Loucy (cell line): ENCODE measurements around the gene NT5DC4.

ENCODE experiments used
- H2AFZ ChIP-seq: fragments of 200-600 bp; sonication (generic); 2 replicates; pipeline ENCODE4 v1.6.0; 2016; ENCODE audit warnings: antibody characterized with exemption, mild to moderate bottlenecking, low read length, moderate library complexity
- H3F3A ChIP-seq: fragments of 200-600 bp; 2 replicates; pipeline ENCODE4 v1.6.0; 2016; ENCODE audit warnings: antibody characterized with exemption, low read depth, mild to moderate bottlenecking
- H3K27me3 ChIP-seq: fragments of 200-600 bp; sonication (generic); 2 replicates; pipeline ENCODE4 v1.6.1; 2014; ENCODE audit warnings: low read length, mild to moderate bottlenecking; ENCODE audit not compliant: insufficient read depth, poor library complexity, severe bottlenecking
- H3K36me3 ChIP-seq: fragments of 200-600 bp; sonication (generic); 2 replicates; pipeline ENCODE4 v1.6.1; 2016; ENCODE audit warnings: low read length; ENCODE audit not compliant: insufficient read depth
- H3K4me1 ChIP-seq: fragments of 200-600 bp; sonication (generic); 2 replicates; pipeline ENCODE4 v1.5.1; 2014; ENCODE audit warnings: low read length, mild to moderate bottlenecking; ENCODE audit not compliant: insufficient read depth, poor library complexity, severe bottlenecking
- H3K4me2 ChIP-seq: fragments of 200-600 bp; sonication (generic); 2 replicates; pipeline ENCODE4 v1.6.0; 2014; ENCODE audit warnings: antibody characterized with exemption, low read length, low read depth, mild to moderate bottlenecking; ENCODE audit not compliant: poor library complexity, severe bottlenecking
- H3K4me3 ChIP-seq: fragments of 200-600 bp; sonication (generic); 2 replicates; pipeline ENCODE4 v1.5.1; 2014; ENCODE audit warnings: low read length, mild to moderate bottlenecking, mixed read lengths; ENCODE audit not compliant: poor library complexity, severe bottlenecking
- H3K79me2 ChIP-seq: fragments of 200-600 bp; sonication (generic); 2 replicates; pipeline ENCODE4 v1.6.1; 2014; ENCODE audit warnings: low read length; ENCODE audit not compliant: insufficient read depth
- H3K9ac ChIP-seq: fragments of 200-600 bp; sonication (generic); 2 replicates; pipeline ENCODE4 v1.6.0; 2014; ENCODE audit warnings: mild to moderate bottlenecking, low read depth, low read length, moderate library complexity; ENCODE audit not compliant: poor library complexity, severe bottlenecking
- H3K9me2 ChIP-seq: fragments of 200-600 bp; sonication (generic); replicated peaks from 2 replicates; pipeline ENCODE4 v1.6.1; 2016; ENCODE audit warnings: low read depth, low read length, mixed read lengths
- H3K9me3 ChIP-seq: fragments of 200-600 bp; sonication (generic); 2 replicates; pipeline ENCODE4 v1.6.1; 2014; ENCODE audit warnings: mild to moderate bottlenecking, antibody characterized with exemption, low read length, low read depth; ENCODE audit not compliant: insufficient read depth
- H4K20me1 ChIP-seq: fragments of 200-600 bp; sonication (generic); 2 replicates; pipeline ENCODE4 v1.6.0; 2014; ENCODE audit warnings: antibody characterized with exemption, low read length, mild to moderate bottlenecking; ENCODE audit not compliant: insufficient read depth, poor library complexity, severe bottlenecking
- CTCF ChIP-seq: fragments of 200-600 bp; sonication (generic); conservative IDR thresholded peaks from 2 replicates; pipeline ENCODE4 v1.5.1; 2014; ENCODE audit warnings: mild to moderate bottlenecking, antibody characterized with exemption, low read length
- EZH2phosphoT487 ChIP-seq: fragments of 200-600 bp; IDR thresholded peaks from 2 replicates; pipeline ENCODE4 v1.6.1; 2018; ENCODE audit warnings: antibody characterized with exemption, mild to moderate bottlenecking, moderate library complexity, borderline replicate concordance

NT5DC4 gene

GRCh38 chr2:112788653-112789052 lies 67.8 kb downstream of the NT5DC4 start:
- Histone ChIP-seq H3K4me1 (no peaks in the 10 kb centered on the region), H3F3A (no peaks in the 10 kb centered on the region), H4K20me1 (no peaks in the 10 kb centered on the region), H3K36me3 (no peaks in the 10 kb centered on the region), H3K4me2 (no peak overlapping the region), H3K9ac (no peak overlapping the region), H3K9me3 (no peaks in the 10 kb centered on the region), H3K27me3 (no peaks in the 10 kb centered on the region), H3K9me2 (no peaks in the 10 kb centered on the region), H2AFZ (no peak overlapping the region), H3K4me3 (no peak overlapping the region), H3K79me2 (no peaks in the 10 kb centered on the region)
- TF ChIP-seq EZH2phosphoT487 = no peak
- TF ChIP-seq CTCF = no peak
